Breast epithelium (tissue), 3 donors: ENCODE measurements around the gene DIP2B.

Experiments
- POLR2A ChIP-seq: fragments of 450-650 bp; IDR thresholded peaks from one replicate; pipeline ENCODE4 v1.6.1; 2016; ENCODE audit warnings: antibody characterized with exemption, mild to moderate bottlenecking, moderate library complexity
- TF ChIP-seq, protein P1 (sequence below), 3 donors: fragments of 450-650 bp; IDR thresholded peaks; one replicate each; pipeline ENCODE4 v1.5.1; 2016 to 2017; ENCODE audit warnings: antibody characterized with exemption in 3 of 3, mild to moderate bottlenecking in 3 of 3, moderate library complexity in 3 of 3

DNA sequence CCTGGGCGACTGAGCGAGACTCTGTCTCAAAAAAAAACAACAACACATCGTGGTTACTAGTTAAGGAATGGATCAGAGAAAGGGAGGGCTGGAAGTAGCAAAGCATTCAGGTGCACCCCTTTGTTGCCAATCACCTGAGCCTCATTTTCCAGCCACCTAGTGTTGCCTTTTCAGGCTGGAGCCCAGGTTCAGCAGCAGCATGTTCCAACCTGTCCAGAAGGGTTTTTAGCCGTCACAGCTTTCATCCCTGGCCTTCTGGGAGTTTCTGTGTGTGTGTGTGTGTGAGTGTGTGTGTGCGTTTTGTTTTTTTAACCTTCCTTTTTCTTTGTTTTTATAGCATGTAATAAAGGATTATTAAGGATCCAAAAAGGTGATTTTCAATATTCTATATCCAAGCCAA is 138.0 kb downstream of the DIP2B start:
- TF ChIP-seq, protein P1, sequence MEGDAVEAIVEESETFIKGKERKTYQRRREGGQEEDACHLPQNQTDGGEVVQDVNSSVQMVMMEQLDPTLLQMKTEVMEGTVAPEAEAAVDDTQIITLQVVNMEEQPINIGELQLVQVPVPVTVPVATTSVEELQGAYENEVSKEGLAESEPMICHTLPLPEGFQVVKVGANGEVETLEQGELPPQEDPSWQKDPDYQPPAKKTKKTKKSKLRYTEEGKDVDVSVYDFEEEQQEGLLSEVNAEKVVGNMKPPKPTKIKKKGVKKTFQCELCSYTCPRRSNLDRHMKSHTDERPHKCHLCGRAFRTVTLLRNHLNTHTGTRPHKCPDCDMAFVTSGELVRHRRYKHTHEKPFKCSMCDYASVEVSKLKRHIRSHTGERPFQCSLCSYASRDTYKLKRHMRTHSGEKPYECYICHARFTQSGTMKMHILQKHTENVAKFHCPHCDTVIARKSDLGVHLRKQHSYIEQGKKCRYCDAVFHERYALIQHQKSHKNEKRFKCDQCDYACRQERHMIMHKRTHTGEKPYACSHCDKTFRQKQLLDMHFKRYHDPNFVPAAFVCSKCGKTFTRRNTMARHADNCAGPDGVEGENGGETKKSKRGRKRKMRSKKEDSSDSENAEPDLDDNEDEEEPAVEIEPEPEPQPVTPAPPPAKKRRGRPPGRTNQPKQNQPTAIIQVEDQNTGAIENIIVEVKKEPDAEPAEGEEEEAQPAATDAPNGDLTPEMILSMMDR (IDR thresholded peaks at IDR 0.05), result no peak
- TF ChIP-seq POLR2A, result no peak
